NT2/D1 (cell line): ENCODE data around the gene AVPR1B.

Source experiments
- DNase-seq: peaks from one replicate; pipeline ENCODE4 v3.0.0-alpha.2; 2011; ENCODE audit warnings: low read depth, low spot score
- H3K27me3 ChIP-seq: 2 replicates; pipeline ENCODE4 v1.6.0; 2011; ENCODE audit warnings: mild to moderate bottlenecking; ENCODE audit not compliant: insufficient read length, insufficient read depth
- H3K36me3 ChIP-seq: 2 replicates; pipeline ENCODE4 v1.6.1; 2011; ENCODE audit warnings: mild to moderate bottlenecking, low read length, mixed read lengths; ENCODE audit not compliant: insufficient read depth, insufficient read length
- H3K4me1 ChIP-seq: 2 replicates; pipeline ENCODE4 v1.5.1; 2011; ENCODE audit not compliant: insufficient read depth, insufficient read length
- H3K4me3 ChIP-seq: 2 replicates; pipeline ENCODE4 v1.5.1; 2011; ENCODE audit warnings: low read depth; ENCODE audit not compliant: insufficient read length
- H3K9ac ChIP-seq: 2 replicates; pipeline ENCODE4 v1.6.0; 2011; ENCODE audit warnings: low read depth; ENCODE audit not compliant: insufficient read length
- H3K9me3 ChIP-seq: 2 replicates; pipeline ENCODE4 v1.5.1; 2011; ENCODE audit warnings: mild to moderate bottlenecking, low read length; ENCODE audit not compliant: insufficient read depth
- SUZ12 ChIP-seq: IDR thresholded peaks from 2 replicates; pipeline ENCODE4 v1.6.1; 2011; ENCODE audit not compliant: insufficient read length, insufficient read depth; ENCODE audit errors: extremely low read depth
- YY1 ChIP-seq: IDR thresholded peaks from 2 replicates; pipeline ENCODE4 v1.6.1; 2011; ENCODE audit not compliant: insufficient read length, insufficient read depth
- ZNF274 ChIP-seq: IDR thresholded peaks from 2 replicates; pipeline ENCODE4 v1.6.1; 2011; ENCODE audit warnings: mild to moderate bottlenecking, low read depth, low read length

The AVPR1B gene

DNA sequence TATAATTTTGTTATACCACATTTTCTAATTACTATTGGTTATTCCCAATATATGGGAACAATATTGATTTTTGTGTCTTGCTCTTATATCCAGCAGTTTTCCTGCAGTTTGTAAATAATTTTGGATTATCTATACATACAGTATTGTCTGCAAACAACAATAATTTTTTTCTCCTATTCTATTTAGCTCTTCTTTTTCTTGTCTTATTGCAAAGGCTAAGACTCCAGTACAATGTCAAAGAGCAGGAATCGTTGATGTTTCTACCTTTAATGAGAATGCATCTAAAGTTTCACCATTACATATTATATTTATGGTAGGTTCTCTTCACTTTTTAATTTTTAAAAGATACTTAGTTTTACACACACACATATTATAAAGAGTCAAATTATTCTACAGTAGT is 4.1 kb upstream of the AVPR1B start:
- TF ChIP-seq SUZ12 (no peak), YY1 (no peak), ZNF274 (no peak)
- Histone ChIP-seq H3K9ac (no peak overlapping the region), H3K4me1 (peaks cover 5% of the 10 kb centered on the region), H3K36me3 (no peaks in the 10 kb centered on the region), H3K4me3 (no peak overlapping the region), H3K9me3 (peaks cover 19% of the 10 kb centered on the region), H3K27me3 (peaks cover 30% of the 10 kb centered on the region)
- no peak for DNase-seq

DNA sequence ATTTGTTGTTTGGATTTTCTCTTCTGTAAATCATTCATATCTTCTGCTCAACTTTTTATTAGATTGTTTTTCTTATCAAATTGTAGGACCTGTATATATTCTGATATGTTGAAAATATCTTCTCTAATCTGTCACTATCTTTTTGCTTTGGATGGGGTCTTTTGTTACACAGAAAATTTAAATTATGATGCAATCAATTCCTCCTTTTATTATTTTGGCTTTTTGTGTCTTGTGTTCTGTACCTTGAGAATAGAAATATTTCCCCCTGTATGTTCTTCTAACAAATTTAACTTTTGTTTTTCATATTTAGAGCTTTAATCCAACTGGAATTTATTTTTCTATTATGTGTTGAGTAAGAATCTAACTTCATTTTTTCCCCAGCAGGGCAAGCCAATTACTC is 3.2 kb upstream of the AVPR1B start:
- H3K9me3 ChIP-seq, result peaks cover 19% of the 10 kb centered on the region
- TF ChIP-seq ZNF274 (no peak), SUZ12 (no peak), YY1 (no peak)
- H3K27me3 ChIP-seq, result peaks cover 39% of the 10 kb centered on the region
- peaks cover 6% of the 10 kb centered on the region for H3K4me1 ChIP-seq
- H3K36me3 ChIP-seq, result no peaks in the 10 kb centered on the region
- no peak overlapping the region for H3K9ac ChIP-seq
- no peak for DNase-seq
- H3K4me3 ChIP-seq, result no peak overlapping the region

DNA sequence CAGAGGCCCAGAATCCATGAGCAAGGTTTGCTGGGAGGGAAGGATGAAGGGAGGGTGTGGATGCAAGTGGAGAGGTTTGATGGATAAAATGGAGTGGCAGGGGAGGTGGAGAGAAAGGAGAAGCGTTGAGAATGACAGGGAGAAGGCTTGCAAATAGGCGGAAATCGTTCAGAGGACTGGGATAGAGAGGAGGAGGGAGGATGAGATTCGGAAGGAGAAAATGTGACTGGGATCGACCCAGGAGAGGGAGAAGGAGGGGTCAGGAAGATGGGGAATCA is 376 bp downstream of the AVPR1B start:
- Histone ChIP-seq H3K4me3 (peak overlapping the region; percentile 52), H3K9ac (peak overlapping the region; percentile 69), H3K36me3 (no peaks in the 10 kb centered on the region)

DNA sequence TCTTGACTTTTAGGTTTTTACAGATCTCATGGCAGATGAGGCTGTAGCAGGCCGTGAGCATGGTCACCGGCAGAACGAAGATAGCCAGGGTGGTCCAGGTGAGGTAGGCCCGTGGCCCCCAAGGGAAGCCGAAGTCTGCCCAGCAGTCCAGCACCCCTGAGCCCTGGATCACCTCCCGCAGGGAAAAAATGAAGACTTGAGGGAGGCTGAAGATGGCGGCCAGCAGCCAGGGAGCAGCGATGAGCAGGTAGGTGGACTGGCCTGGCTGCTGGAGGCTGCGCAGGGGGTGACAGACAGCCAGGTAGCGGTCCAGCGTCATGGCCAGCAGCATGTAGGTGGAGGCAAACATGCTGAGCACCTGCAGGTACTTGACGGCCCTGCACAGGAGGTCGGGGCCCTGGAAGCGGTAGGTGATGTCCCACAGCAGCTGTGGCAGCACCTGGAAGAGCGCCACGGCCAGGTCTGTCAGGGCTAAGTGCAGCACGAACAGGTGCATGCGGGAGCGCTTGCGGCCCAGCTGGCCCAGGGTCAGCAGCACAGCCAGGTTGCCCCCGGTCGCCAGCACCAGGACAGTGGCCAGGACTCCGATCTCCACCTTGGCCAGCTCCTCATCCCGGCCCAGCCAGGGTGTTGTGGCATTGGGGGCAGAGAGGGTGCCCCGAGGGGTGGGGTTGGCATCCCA is 856 bp downstream of the AVPR1B start:
- Histone ChIP-seq H3K4me3 (peak overlapping the region; percentile 52), H3K9me3 (peaks cover 8% of the 10 kb centered on the region), H3K4me1 (peaks cover 6% of the 10 kb centered on the region), H3K9ac (peak overlapping the region; percentile 69), H3K27me3 (peaks cover 61% of the 10 kb centered on the region), H3K36me3 (no peaks in the 10 kb centered on the region)
- no peak for TF ChIP-seq YY1
- no peak for TF ChIP-seq SUZ12
- TF ChIP-seq ZNF274, result no peak
- DNase-seq, result no peak

More for the DNA sequence above, 376 bp downstream of the AVPR1B start:
- TF ChIP-seq SUZ12, result no peak
- no peak for TF ChIP-seq ZNF274
- no peak for TF ChIP-seq YY1
- peaks cover 6% of the 10 kb centered on the region for H3K4me1 ChIP-seq
- DNase-seq, result no peak
- peaks cover 61% of the 10 kb centered on the region for H3K27me3 ChIP-seq
- H3K9me3 ChIP-seq, result peaks cover 13% of the 10 kb centered on the region

DNA sequence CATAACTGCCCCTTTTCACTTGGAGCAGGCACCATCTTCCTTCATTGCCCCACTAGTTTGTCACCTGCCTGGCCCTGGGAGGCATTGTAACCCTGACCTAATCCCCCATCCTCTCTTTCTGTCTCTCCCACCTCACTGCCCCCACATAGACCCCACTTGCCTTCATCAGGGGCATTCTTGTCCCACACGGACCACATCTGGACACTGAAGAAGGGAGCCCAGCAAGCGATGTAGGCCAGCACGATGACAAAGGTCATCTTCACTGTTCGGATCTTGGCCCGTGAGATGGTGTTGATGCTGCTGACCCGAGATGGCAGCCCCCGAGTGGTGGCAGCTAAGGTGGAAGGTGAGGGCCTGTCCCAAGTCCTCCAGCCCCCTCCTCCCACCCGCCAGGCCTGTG is 1.4 kb downstream of the AVPR1B start:
- Histone ChIP-seq H3K9ac (no peak overlapping the region), H3K4me3 (no peak overlapping the region), H3K9me3 (peaks cover 3% of the 10 kb centered on the region), H3K36me3 (no peaks in the 10 kb centered on the region), H3K27me3 (peaks cover 61% of the 10 kb centered on the region), H3K4me1 (peaks cover 6% of the 10 kb centered on the region)
- TF ChIP-seq SUZ12 (no peak), YY1 (no peak), ZNF274 (no peak)
- DNase-seq, result no peak

DNA sequence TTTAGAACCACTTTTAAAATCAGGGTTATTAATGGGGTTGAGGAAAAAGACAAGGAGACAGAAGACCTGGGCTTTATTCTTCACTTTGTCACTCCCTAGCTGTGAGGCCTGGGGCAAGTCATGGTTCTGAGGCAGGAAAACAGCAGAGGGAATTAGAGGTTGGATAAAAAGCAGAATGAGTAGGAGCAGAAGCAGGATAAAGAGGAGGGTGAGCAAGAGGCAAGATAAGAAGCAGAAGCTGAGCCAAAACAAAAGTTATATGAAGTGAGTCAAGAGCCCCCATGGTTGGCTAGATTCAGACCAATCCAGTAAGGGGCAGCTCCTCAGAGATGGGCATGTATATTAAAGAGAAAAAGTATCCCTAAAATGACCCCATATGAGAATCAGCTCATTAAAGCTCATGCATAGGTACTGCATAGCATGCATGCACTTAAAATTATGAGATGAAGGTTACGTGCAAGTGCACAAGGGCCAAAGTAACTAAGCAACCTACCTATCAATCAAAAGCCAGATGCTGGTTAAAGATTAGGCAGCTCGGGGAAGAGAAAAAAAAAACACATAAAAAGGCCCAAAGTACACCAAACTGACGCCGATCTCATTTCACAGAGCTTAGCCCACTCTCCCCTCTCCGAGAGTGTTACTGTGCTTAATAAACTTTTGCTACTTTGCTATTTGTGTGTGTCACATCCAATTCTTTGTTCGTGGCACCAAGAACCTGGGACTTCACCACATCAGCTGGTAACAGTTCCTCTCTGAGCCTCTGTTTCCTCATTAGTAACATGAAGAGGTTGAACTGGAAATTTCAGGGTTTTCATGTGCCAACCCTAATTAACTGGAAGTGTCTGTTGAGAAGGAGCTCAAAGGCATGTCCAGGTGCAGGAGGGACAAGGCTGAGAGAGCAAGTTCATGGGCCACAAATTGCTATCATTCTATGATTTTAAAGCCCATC is 2.2 kb downstream of the AVPR1B start:
- Histone ChIP-seq H3K9me3 (no peaks in the 10 kb centered on the region), H3K9ac (no peak overlapping the region), H3K4me1 (peaks cover 6% of the 10 kb centered on the region), H3K27me3 (peaks cover 61% of the 10 kb centered on the region), H3K36me3 (no peaks in the 10 kb centered on the region), H3K4me3 (no peak overlapping the region)
- no peak for DNase-seq
- TF ChIP-seq SUZ12 (no peak), ZNF274 (no peak), YY1 (no peak)
